H1 (cell line): ENCODE measurements around the gene KMT2A. TPM values are rescaled to one million over a fixed set of nuclear protein-coding genes. Genes with fewer than 3 reads are reported as not detected.

Experiments used
- CTCF ChIA-PET: fragments of 300-600 bp; sonication (Branson Sonifier 250); formaldehyde crosslinking; loops from one replicate; lab custom pipeline; 2021; ENCODE audit not compliant: partially characterized antibody; lab: Charles Lee
- POLR2A ChIA-PET: fragments of 300-600 bp; sonication (Branson Sonifier 250); formaldehyde crosslinking; loops from one replicate; lab custom pipeline; 2021; ENCODE audit warnings: inconsistent platforms; ENCODE audit not compliant: partially characterized antibody; lab: Charles Lee
- DNase-seq, 2 experiments: peaks; one replicate each; pipeline versions ENCODE4 v3.0.0 to v3.0.0-alpha.2; 2010 to 2022; ENCODE audit warnings: low spot score in 2 of 2, low read depth in 1 of 2, mixed read lengths in 1 of 2
- FAIRE-seq: peaks from 2 replicates; lab custom pipeline; 2011; peaks lifted over from hg19 to GRCh38; lab: Jason Lieb, UNC
- H2AFZ ChIP-seq: 2 replicates; pipeline ENCODE4 v1.8.1; 2012; ENCODE audit warnings: low read length, inconsistent platforms
- H2AK5ac ChIP-seq: 2 replicates; pipeline ENCODE4 v1.6.1; 2013; ENCODE audit warnings: low read depth, low read length
- H2BK120ac ChIP-seq: replicated peaks from 2 replicates; pipeline ENCODE3; 2013; ENCODE audit warnings: low read depth, low read length, inconsistent platforms
- H2BK12ac ChIP-seq: 2 replicates; pipeline ENCODE4 v1.6.1; 2013; ENCODE audit warnings: low read depth, low read length
- H2BK15ac ChIP-seq: 2 replicates; pipeline ENCODE4 v1.6.1; 2013; ENCODE audit warnings: low read length
- H2BK20ac ChIP-seq: 2 replicates; pipeline ENCODE4 v1.6.1; 2013; ENCODE audit warnings: low read length
- H2BK5ac ChIP-seq: 2 replicates; pipeline ENCODE4 v1.6.1; 2013; ENCODE audit warnings: low read depth, low read length
- H3K14ac ChIP-seq: 2 replicates; pipeline ENCODE4 v1.6.1; 2013; ENCODE audit warnings: inconsistent platforms; ENCODE audit not compliant: insufficient read length
- H3K18ac ChIP-seq: 2 replicates; pipeline ENCODE4 v1.6.1; 2013; ENCODE audit warnings: low read length; ENCODE audit errors: extremely low read depth
- H3K23ac ChIP-seq: 2 replicates; pipeline ENCODE4 v1.6.1; 2013; ENCODE audit warnings: inconsistent platforms; ENCODE audit not compliant: insufficient read length
- H3K23me2 ChIP-seq: 2 replicates; pipeline ENCODE4 v1.6.1; 2013; ENCODE audit warnings: low read depth, low read length
- H3K27ac ChIP-seq: 2 replicates; pipeline ENCODE4 v1.6.1; 2011; ENCODE audit warnings: low read depth, low read length, inconsistent platforms
- H3K27me3 ChIP-seq, 4 experiments: replicated peaks in 1 of 4; 1 replicate in 1 of 4; 2 replicates in 3 of 4; pipeline versions ENCODE4 v1.6.1 to v1.8.1; 2011 to 2013; ENCODE audit warnings: low read length in 3 of 4, mild to moderate bottlenecking in 3 of 4, inconsistent platforms in 2 of 4, mixed read lengths in 2 of 4, moderate library complexity in 1 of 4; ENCODE audit not compliant: control insufficient read depth in 3 of 4, insufficient read depth in 3 of 4; ENCODE audit errors: extremely low read depth in 1 of 4
- H3K36me3 ChIP-seq, 4 experiments: 2 replicates each; pipeline versions ENCODE4 v1.6.1 to v1.8.1; 2011 to 2013; ENCODE audit warnings: mild to moderate bottlenecking in 4 of 4, low read length in 3 of 4, moderate library complexity in 2 of 4, control low read depth in 1 of 4, inconsistent platforms in 1 of 4; ENCODE audit not compliant: insufficient read depth in 4 of 4, control insufficient read depth in 2 of 4
- H3K4ac ChIP-seq: replicated peaks from 2 replicates; pipeline ENCODE3; 2013; ENCODE audit warnings: low read length, low read depth, mixed read lengths, inconsistent platforms; ENCODE audit not compliant: insufficient read length
- H3K4me1 ChIP-seq, 4 experiments: replicated peaks in 1 of 4; 1 replicate in 1 of 4; 2 replicates in 3 of 4; pipeline versions ENCODE4 v1.6.1 to v1.8.1; 2011 to 2013; ENCODE audit warnings: low read length in 3 of 4, inconsistent platforms in 2 of 4, mixed read lengths in 1 of 4; ENCODE audit not compliant: insufficient read depth in 4 of 4, control insufficient read depth in 3 of 4
- H3K4me2 ChIP-seq, 2 experiments: 2 replicates each; pipeline versions ENCODE4 v1.6.1 to v1.8.1; 2011 to 2013; ENCODE audit warnings: low read depth in 2 of 2, low read length in 2 of 2, control low read depth in 1 of 2, inconsistent platforms in 1 of 2, mild to moderate bottlenecking in 1 of 2; ENCODE audit not compliant: insufficient read depth in 1 of 2
- H3K4me3 ChIP-seq, 4 experiments: fragments of 200-600, 300-600 bp in 1 of 4; sonication (generic), shearing (Covaris generic), sonication (Bioruptor Twin) in 1 of 4; 2 replicates each; pipeline versions ENCODE4 v1.5.1 to v1.8.1; 2011 to 2016; ENCODE audit warnings: low read length in 4 of 4, low read depth in 3 of 4, control low read depth in 2 of 4, inconsistent platforms in 2 of 4, mild to moderate bottlenecking in 2 of 4, mixed read lengths in 1 of 4, moderate library complexity in 1 of 4; ENCODE audit not compliant: insufficient read depth in 2 of 4; ENCODE audit errors: extremely low read depth in 1 of 4
- H3K56ac ChIP-seq: replicated peaks from 2 replicates; pipeline ENCODE3; 2013; ENCODE audit warnings: low read depth, mild to moderate bottlenecking, mixed read lengths, low read length, inconsistent platforms; ENCODE audit not compliant: insufficient read length
- H3K79me1 ChIP-seq: 2 replicates; pipeline ENCODE4 v1.6.1; 2013; ENCODE audit warnings: low read depth, low read length, control low read depth
- H3K79me2 ChIP-seq, 2 experiments: 2 replicates each; pipeline versions ENCODE4 v1.6.1 to v1.8.1; 2012 to 2013; ENCODE audit warnings: low read length in 2 of 2, mild to moderate bottlenecking in 2 of 2, inconsistent platforms in 1 of 2; ENCODE audit not compliant: insufficient read depth in 2 of 2, control insufficient read depth in 1 of 2
- H3K9ac ChIP-seq, 4 experiments: replicated peaks in 1 of 4; 1 replicate in 1 of 4; 2 replicates in 3 of 4; pipeline versions ENCODE4 v1.6.1 to v1.8.1; 2011 to 2013; ENCODE audit warnings: low read depth in 3 of 4, low read length in 3 of 4, control low read depth in 2 of 4, mild to moderate bottlenecking in 2 of 4, moderate library complexity in 2 of 4, inconsistent platforms in 1 of 4; ENCODE audit errors: extremely low read depth in 1 of 4
- H3K9me3 ChIP-seq, 2 experiments: 2 replicates each; pipeline versions ENCODE4 v1.6.1 to v1.8.1; 2012 to 2013; ENCODE audit warnings: mild to moderate bottlenecking in 2 of 2, moderate library complexity in 2 of 2, control low read depth in 1 of 2, inconsistent platforms in 1 of 2, low read depth in 1 of 2, low read length in 1 of 2, mixed read lengths in 1 of 2; ENCODE audit not compliant: insufficient read depth in 2 of 2
- H4K20me1 ChIP-seq, 2 experiments: replicated peaks in 1 of 2; 2 replicates each; pipeline versions ENCODE3 to v1.8.1; 2011 to 2013; ENCODE audit warnings: inconsistent platforms in 2 of 2, low read length in 2 of 2, mild to moderate bottlenecking in 1 of 2; ENCODE audit not compliant: insufficient read depth in 2 of 2, control insufficient read depth in 1 of 2
- H4K5ac ChIP-seq: 2 replicates; pipeline ENCODE4 v1.6.1; 2013; ENCODE audit warnings: low read length, low read depth, mixed read lengths, inconsistent platforms; ENCODE audit not compliant: insufficient read length
- H4K8ac ChIP-seq: 2 replicates; pipeline ENCODE4 v1.8.0; 2013; ENCODE audit warnings: mild to moderate bottlenecking, moderate library complexity, low read length, inconsistent platforms; ENCODE audit not compliant: insufficient read depth; ENCODE audit errors: extremely low read depth
- H4K91ac ChIP-seq: replicated peaks from 2 replicates; pipeline ENCODE3; 2013; ENCODE audit warnings: low read length, mixed read lengths, inconsistent platforms; ENCODE audit not compliant: insufficient read length
- ASH2L ChIP-seq: fragments of 200-600, 300-600 bp; sonication (generic); IDR thresholded peaks from one replicate; pipeline ENCODE4 v1.7.1; 2017; ENCODE audit warnings: low read length
- BCL11A ChIP-seq, 2 experiments: IDR thresholded peaks; one replicate each; pipeline ENCODE4 v1.6.1; 2011; ENCODE audit warnings: low read depth in 2 of 2, low read length in 2 of 2, mild to moderate bottlenecking in 2 of 2
- CBX5 ChIP-seq: fragments of 300-800, 300-1000 bp; sonication (generic); IDR thresholded peaks from 2 replicates; pipeline ENCODE4 v1.7.1; 2016; ENCODE audit warnings: antibody characterized with exemption, low read length, low read depth
- FOSL1 ChIP-seq: IDR thresholded peaks from 2 replicates; pipeline ENCODE4 v1.6.1; 2011; ENCODE audit warnings: mild to moderate bottlenecking, low read depth, low read length, moderate library complexity; ENCODE audit not compliant: insufficient read depth
- GTF2F1 ChIP-seq: IDR thresholded peaks from 2 replicates; pipeline ENCODE4 v1.6.1; 2012; ENCODE audit warnings: low read depth, low read length, improper control_type of control experiment, borderline replicate concordance
- HDAC2 ChIP-seq, 2 experiments: fragments of 300-600 bp in 1 of 2; sonication (generic) in 1 of 2; IDR thresholded peaks; 2 replicates each; pipeline ENCODE4 v1.6.1; 2011 to 2012; ENCODE audit warnings: low read depth in 2 of 2, low read length in 2 of 2, mild to moderate bottlenecking in 2 of 2, moderate library complexity in 2 of 2, borderline replicate concordance in 1 of 2, inconsistent platforms in 1 of 2
- JUN ChIP-seq: IDR thresholded peaks from 2 replicates; pipeline ENCODE4 v1.6.1; 2011; ENCODE audit warnings: low read depth, mild to moderate bottlenecking, improper control_type of control experiment, low read length
- POLR2A ChIP-seq, 2 experiments: IDR thresholded peaks; 1 replicate in 1 of 2; 2 replicates in 1 of 2; pipeline ENCODE4 v1.6.1; 2011; ENCODE audit warnings: low read depth in 2 of 2, low read length in 2 of 2, mild to moderate bottlenecking in 2 of 2; ENCODE audit errors: control extremely low read depth in 1 of 2
- POU5F1 ChIP-seq: IDR thresholded peaks from 2 replicates; pipeline ENCODE4 v1.6.1; 2011; ENCODE audit warnings: low read depth, mild to moderate bottlenecking, low read length, moderate library complexity
- RNF2 ChIP-seq: fragments of 200-900, 300-1000 bp; sonication (generic); IDR thresholded peaks from 2 replicates; pipeline ENCODE4 v1.7.1; 2016; ENCODE audit warnings: borderline replicate concordance, low read depth, mild to moderate bottlenecking, antibody characterized with exemption, low read length; ENCODE audit not compliant: poor library complexity, severe bottlenecking; ENCODE audit errors: missing control alignments
- SIN3A ChIP-seq, 2 experiments: IDR thresholded peaks in 1 of 2; conservative IDR thresholded peaks in 1 of 2; 2 replicates each; pipeline ENCODE4 v1.6.1; 2011 to 2012; ENCODE audit warnings: low read length in 2 of 2, improper control_type of control experiment in 1 of 2, low read depth in 1 of 2, mild to moderate bottlenecking in 1 of 2
- SP2 ChIP-seq: IDR thresholded peaks from 2 replicates; pipeline ENCODE4 v1.6.1; 2012; ENCODE audit warnings: mild to moderate bottlenecking, low read length, inconsistent platforms
- SP4 ChIP-seq: IDR thresholded peaks from 2 replicates; pipeline ENCODE4 v1.6.1; 2012; ENCODE audit warnings: low read length, inconsistent platforms
- TEAD4 ChIP-seq: IDR thresholded peaks from 2 replicates; pipeline ENCODE4 v1.6.1; 2012; ENCODE audit warnings: low read depth, low read length, inconsistent platforms, mixed read lengths
- USF2 ChIP-seq: IDR thresholded peaks from 2 replicates; pipeline ENCODE4 v1.6.1; 2011; ENCODE audit warnings: low read length, improper control_type of control experiment
- polyA plus RNA-seq, 7 experiments: library from polyadenylated mRNA; depleted of rRNA in 3 of 7; stranded (reverse) in 5 of 7; unstranded in 2 of 7; fragments of >200 nt in 5 of 7; fragments of 200-250 nt in 2 of 7; gene quantifications; 1 replicate in 5 of 7; 2 replicates in 1 of 7; 4 replicates in 1 of 7; pipeline versions ENCODE4 v1.2.1 to v1.2.3, GENCODE V29; 2011 to 2013; ENCODE audit warnings: missing spikeins in 2 of 7, mixed read lengths in 2 of 7
- total RNA-seq: library from RNA; stranded (reverse); fragmentation: NEBNext Ultra II Directional; extraction: Animal tissue kit (Norgen Biotek cat#: 25700); gene quantifications from 2 replicates; pipeline ENCODE4 v1.2.1, GENCODE V29; 2021

KMT2A gene
- total and polyA plus RNA-seq, 2 of the 8 experiments (the other 6 are each of a cell fraction or from before 2014, with no cell fraction given): 35.9 to 62.1 TPM

- Histone ChIP-seq H2BK20ac (no peak overlapping the region), H3K23ac (no peak overlapping the region), H2AK5ac (no peak overlapping the region), H3K23me2 (no peaks in the 10 kb centered on the region; the same call in 1 of the 2 replicates), H3K27ac (no peak overlapping the region), H3K9ac (no peak overlapping the region), H2BK120ac (no peak overlapping the region), H3K14ac (no peak overlapping the region), H3K27me3 (no peaks in the 10 kb centered on the region), H3K4ac (no peak overlapping the region), H2BK12ac (no peak overlapping the region), H3K4me2 (no peak overlapping the region), H4K5ac (no peak overlapping the region), H3K18ac (no peak overlapping the region), H3K56ac (no peak overlapping the region), H4K20me1 (peaks cover 0 to 2% of the 10 kb centered on the region in 2 experiments), H3K79me2 (no peaks in the 10 kb centered on the region), H2BK5ac (no peak overlapping the region), H3K9me3 (no peaks in the 10 kb centered on the region; a peak in 1 of 4 replicates), H3K79me1 (no peaks in the 10 kb centered on the region), H3K36me3 (peaks cover 18 to 73% (median 60%) of the 10 kb centered on the region in 4 experiments), H3K4me1 (no peaks in the 10 kb centered on the region), H2AFZ (no peak overlapping the region), H3K4me3 (no peak overlapping the region), H4K8ac (no peak overlapping the region), H4K91ac (no peak overlapping the region), H2BK15ac (no peak overlapping the region)
- no peak for DNase-seq
- POLR2A ChIA-PET: no interaction called here
- FAIRE-seq: no peak
- CTCF ChIA-PET: no interaction called here
- no peak for TF ChIP-seq POLR2A (IDR thresholded peaks at IDR 0.05; ENCODE audit: control extremely low read depth in 1 of 2, low read depth in 2 of 2, low read length in 2 of 2)
- no peak for TF ChIP-seq POU5F1
- TF ChIP-seq HDAC2 (IDR thresholded peaks at IDR 0.05; ENCODE audit: borderline replicate concordance in 1 of 2, low read depth in 2 of 2, low read length in 2 of 2): no peak
- no peak for TF ChIP-seq JUN
- TF ChIP-seq BCL11A (IDR thresholded peaks at IDR 0.05; ENCODE audit: low read depth in 2 of 2, low read length in 2 of 2): no peak
- TF ChIP-seq CBX5: no peak
- no peak for TF ChIP-seq FOSL1
- TF ChIP-seq USF2: no peak
- TF ChIP-seq TEAD4: no peak
- no peak for TF ChIP-seq GTF2F1
- no peak for TF ChIP-seq SP4
- TF ChIP-seq ASH2L: no peak
- TF ChIP-seq SIN3A (conservative IDR thresholded peaks at IDR 0.05 in 1 of 2, IDR thresholded peaks at IDR 0.05 in 1 of 2; ENCODE audit: low read depth in 1 of 2, low read length in 2 of 2): no peak
- no peak for TF ChIP-seq SP2
- TF ChIP-seq RNF2: no peak
Measured at GRCh38 chr11:118485273-118485672, 49.0 kb downstream of the KMT2A start.
